OCI-LY3 (cell line): Measurements from ENCODE around the gene OTOG.

Source experiments
- H2AFZ ChIP-seq: fragments of 200-600, 300-600 bp; shearing (Covaris generic); 2 replicates; pipeline ENCODE4 v1.6.0; 2014; ENCODE audit warnings: antibody characterized with exemption, low read depth, low read length
- H3K27ac ChIP-seq: fragments of 200-600, 300-600 bp; sonication (generic); 2 replicates; pipeline ENCODE4 v1.5.1; 2014; ENCODE audit warnings: mild to moderate bottlenecking, low read length, moderate library complexity, mixed read lengths
- H3K27me3 ChIP-seq: fragments of 200-600, 300-600 bp; sonication (generic); 2 replicates; pipeline ENCODE4 v1.6.1; 2014; ENCODE audit warnings: low read depth, low read length, mixed read lengths
- H3K36me3 ChIP-seq: fragments of 200-600, 300-600 bp; sonication (generic); replicated peaks from 2 replicates; pipeline ENCODE3; 2014; ENCODE audit warnings: low read depth, low read length, mixed read lengths
- H3K4me1 ChIP-seq: fragments of 300-600, 200-600 bp; sonication (generic); 2 replicates; pipeline ENCODE4 v1.6.1; 2014; ENCODE audit warnings: low read length, mixed read lengths
- H3K4me2 ChIP-seq: fragments of 200-600, 300-600 bp; sonication (generic); 2 replicates; pipeline ENCODE4 v1.6.1; 2014; ENCODE audit warnings: low read length, mixed read lengths
- H3K4me3 ChIP-seq: fragments of 300-600, 200-600 bp; sonication (generic); 2 replicates; pipeline ENCODE4 v1.5.1; 2014; ENCODE audit warnings: antibody characterized with exemption, mild to moderate bottlenecking, low read length, moderate library complexity
- H3K79me2 ChIP-seq: fragments of 300-600, 200-600 bp; shearing (Covaris generic); 2 replicates; pipeline ENCODE4 v1.6.1; 2014; ENCODE audit warnings: mild to moderate bottlenecking, low read length, mixed read lengths
- H3K9ac ChIP-seq: fragments of 300-600, 200-600 bp; shearing (Covaris generic); 2 replicates; pipeline ENCODE4 v1.6.0; 2014; ENCODE audit warnings: mild to moderate bottlenecking, low read length, moderate library complexity
- H3K9me3 ChIP-seq: fragments of 200-600, 300-600 bp; shearing (Covaris generic); 2 replicates; pipeline ENCODE4 v1.6.1; 2014; ENCODE audit warnings: low read length, mixed read lengths; ENCODE audit not compliant: insufficient read depth
- H4K20me1 ChIP-seq: fragments of 200-600, 300-600 bp; sonication (generic); 2 replicates; pipeline ENCODE4 v1.6.1; 2016; ENCODE audit warnings: low read length, mixed read lengths; ENCODE audit not compliant: insufficient read depth
- CTCF ChIP-seq: fragments of 200-600, 300-600 bp; sonication (generic); IDR thresholded peaks from 2 replicates; pipeline ENCODE4 v1.5.1; 2014; ENCODE audit warnings: antibody characterized with exemption, low read length, low read depth
- EZH2phosphoT487 ChIP-seq: fragments of 200-600 bp; shearing (Covaris generic); IDR thresholded peaks from 2 replicates; pipeline ENCODE4 v1.6.1; 2018; ENCODE audit warnings: antibody characterized with exemption, mixed run types, low read depth

OTOG gene

GRCh38 chr11:17596310-17596669 lies 49.2 kb downstream of the OTOG start:
- TF ChIP-seq CTCF (no peak), EZH2phosphoT487 (no peak)
- no peaks in the 10 kb centered on the region for H3K79me2 ChIP-seq
- H3K4me3 ChIP-seq: no peak overlapping the region
- no peaks in the 10 kb centered on the region for H4K20me1 ChIP-seq
- peaks cover 24% of the 10 kb centered on the region; the same call in 1 of the 2 replicates for H3K27me3 ChIP-seq
- H3K27ac ChIP-seq: no peak overlapping the region
- H3K4me1 ChIP-seq: no peaks in the 10 kb centered on the region
- no peak overlapping the region for H2AFZ ChIP-seq
- no peaks in the 10 kb centered on the region for H3K9me3 ChIP-seq
- no peaks in the 10 kb centered on the region for H3K36me3 ChIP-seq
- H3K4me2 ChIP-seq: no peak overlapping the region
- H3K9ac ChIP-seq: no peak overlapping the region

- Histone ChIP-seq H3K4me2 (no peak overlapping the region), H3K9me3 (no peaks in the 10 kb centered on the region), H3K36me3 (no peaks in the 10 kb centered on the region), H4K20me1 (no peaks in the 10 kb centered on the region), H3K27ac (no peak overlapping the region), H2AFZ (no peak overlapping the region), H3K9ac (no peak overlapping the region), H3K79me2 (no peaks in the 10 kb centered on the region), H3K27me3 (peaks cover 20% of the 10 kb centered on the region; the same call in 1 of the 2 replicates), H3K4me3 (no peak overlapping the region), H3K4me1 (no peaks in the 10 kb centered on the region)
- no peak for TF ChIP-seq CTCF
- TF ChIP-seq EZH2phosphoT487: no peak
These were observed 49.7 kb downstream of the OTOG start for GRCh38 chr11:17596711-17597110.

GRCh38 chr11:17597770-17598169 lies 50.7 kb downstream of the OTOG start:
- H3K4me3 ChIP-seq: no peak overlapping the region
- H2AFZ ChIP-seq: no peak overlapping the region
- peaks cover 10% of the 10 kb centered on the region; the same call in 1 of the 2 replicates for H3K27me3 ChIP-seq
- no peaks in the 10 kb centered on the region for H3K4me1 ChIP-seq
- no peak for TF ChIP-seq CTCF
- no peak for TF ChIP-seq EZH2phosphoT487
- H3K36me3 ChIP-seq: no peaks in the 10 kb centered on the region
- H3K27ac ChIP-seq: no peak overlapping the region
- H4K20me1 ChIP-seq: no peaks in the 10 kb centered on the region
- no peak overlapping the region for H3K4me2 ChIP-seq
- no peak overlapping the region for H3K9ac ChIP-seq
- H3K9me3 ChIP-seq: no peaks in the 10 kb centered on the region
- no peaks in the 10 kb centered on the region for H3K79me2 ChIP-seq

GRCh38 chr11:17598700-17599459 lies 51.8 kb downstream of the OTOG start:
- H3K27ac ChIP-seq: no peak overlapping the region
- H4K20me1 ChIP-seq: no peaks in the 10 kb centered on the region
- no peaks in the 10 kb centered on the region for H3K9me3 ChIP-seq
- H3K36me3 ChIP-seq: no peaks in the 10 kb centered on the region
- H3K79me2 ChIP-seq: no peaks in the 10 kb centered on the region
- H3K4me3 ChIP-seq: no peak overlapping the region
- no peak for TF ChIP-seq EZH2phosphoT487
- peak; percentile 88 for TF ChIP-seq CTCF
- H3K27me3 ChIP-seq: peaks cover 4% of the 10 kb centered on the region; the same call in 1 of the 2 replicates
- no peak overlapping the region for H2AFZ ChIP-seq
- no peak overlapping the region; the same call in 1 of the 2 replicates for H3K4me2 ChIP-seq
- H3K9ac ChIP-seq: no peak overlapping the region
- H3K4me1 ChIP-seq: no peaks in the 10 kb centered on the region
